ENCODE data around the gene LONP1.

The LONP1 gene

DNA sequence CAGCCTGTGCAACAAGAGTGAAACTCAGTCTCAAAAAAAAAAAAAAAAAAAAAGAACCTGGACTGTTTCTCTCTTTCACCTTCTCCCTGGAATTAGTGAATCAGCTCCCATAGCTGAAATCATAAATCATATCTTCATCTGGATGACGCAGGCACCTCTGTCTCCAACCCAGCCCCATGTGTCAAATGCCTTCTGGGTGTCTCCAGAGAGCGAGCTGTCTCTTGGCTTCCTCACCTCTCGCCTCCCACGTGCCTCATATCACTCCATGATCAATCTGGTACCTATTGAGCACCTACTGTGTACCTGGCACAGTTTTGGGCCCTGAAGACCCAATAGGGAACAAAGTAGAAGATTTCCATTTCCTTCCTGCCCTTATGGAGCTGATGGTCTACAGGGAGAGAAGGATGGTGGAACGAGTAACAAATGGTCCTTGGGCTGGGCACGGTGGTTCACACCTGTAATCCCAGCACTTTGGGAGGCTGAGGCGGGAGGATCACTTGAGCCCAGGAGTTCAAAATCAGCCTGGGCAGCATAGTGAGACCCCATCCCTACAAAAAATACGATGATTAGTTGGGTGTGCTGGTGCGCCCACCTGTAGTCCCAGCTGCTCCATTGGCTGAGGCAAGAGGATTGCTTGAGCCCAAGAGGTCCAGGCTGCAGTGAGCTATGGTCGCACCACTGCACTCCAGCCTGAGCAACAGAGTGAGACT, 36.6 kb downstream of the LONP1 start:
- intact Hi-C loops (cut with DNase I): loop anchor here (5.0 kb wide), 1 partner anchor 61 kb away; the partner anchor contains the start of genes SAFB and SAFB2
- DNase-seq: no peak

DNA sequence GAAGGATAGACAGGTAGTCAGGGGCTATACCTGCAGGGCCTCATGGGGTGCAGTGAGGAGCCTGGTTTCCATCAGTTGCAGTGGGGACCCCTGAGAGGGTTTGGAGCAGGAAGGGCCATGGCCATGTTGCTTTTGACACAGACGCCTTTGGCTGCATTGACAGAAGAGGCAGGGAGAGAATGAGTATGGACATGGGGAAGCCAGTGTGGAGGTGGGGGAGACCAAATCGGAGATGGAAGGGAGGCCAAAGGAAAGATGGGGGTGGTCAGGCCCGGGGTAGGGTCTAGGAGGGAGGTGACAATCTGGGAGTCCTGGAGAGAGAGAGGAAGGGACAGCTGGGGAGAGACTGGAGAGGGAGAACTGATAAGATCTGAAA, 37.9 kb downstream of the LONP1 start:
- intact Hi-C loops (cut with DNase I): loop anchor here (5.0 kb wide), 1 partner anchor 60 kb away; the partner anchor contains the start of genes SAFB and SAFB2
- DNase-seq: no peak

GRCh38 chr19:5681391-5682106, 38.4 kb downstream of the LONP1 start:
- DNase-seq: no peak
- intact Hi-C loops (cut with DNase I): loop anchor here (2.0 to 5.0 kb wide), 2 partner anchors 39 to 59 kb away; partner anchors contain the start of genes CATSPERD, LONP1, SAFB and SAFB2

GRCh38 chr19:5680437-5681368, 39.2 kb downstream of the LONP1 start, which contains the start of the genes HSD11B1L and MICOS13:
HSD11B1L (plus strand) TSS chr19:5681027; CDS start chr19:5684833, 3,806 bp downstream.
MICOS13 (minus strand) TSS chr19:5680516; CDS start chr19:5680486, 30 bp downstream.
- peak; percentile 98 to 100 (median 99) for DNase-seq
- intact Hi-C loops (cut with DNase I): loop anchor here (2.0 to 5.0 kb wide), 2 partner anchors 40 to 58 kb away; partner anchors contain the start of genes CATSPERD, LONP1, SAFB and SAFB2

- peak in 19 of 42 donors; percentile 34 to 80 (median 63) for DNase-seq
- intact Hi-C loops (cut with DNase I): loop anchor here (2.0 to 5.0 kb wide), 2 partner anchors 41 to 58 kb away; partner anchors contain the start of genes CATSPERD, LONP1, SAFB and SAFB2
These were observed 39.9 kb downstream of the LONP1 start for GRCh38 chr19:5680084-5680436.

DNA sequence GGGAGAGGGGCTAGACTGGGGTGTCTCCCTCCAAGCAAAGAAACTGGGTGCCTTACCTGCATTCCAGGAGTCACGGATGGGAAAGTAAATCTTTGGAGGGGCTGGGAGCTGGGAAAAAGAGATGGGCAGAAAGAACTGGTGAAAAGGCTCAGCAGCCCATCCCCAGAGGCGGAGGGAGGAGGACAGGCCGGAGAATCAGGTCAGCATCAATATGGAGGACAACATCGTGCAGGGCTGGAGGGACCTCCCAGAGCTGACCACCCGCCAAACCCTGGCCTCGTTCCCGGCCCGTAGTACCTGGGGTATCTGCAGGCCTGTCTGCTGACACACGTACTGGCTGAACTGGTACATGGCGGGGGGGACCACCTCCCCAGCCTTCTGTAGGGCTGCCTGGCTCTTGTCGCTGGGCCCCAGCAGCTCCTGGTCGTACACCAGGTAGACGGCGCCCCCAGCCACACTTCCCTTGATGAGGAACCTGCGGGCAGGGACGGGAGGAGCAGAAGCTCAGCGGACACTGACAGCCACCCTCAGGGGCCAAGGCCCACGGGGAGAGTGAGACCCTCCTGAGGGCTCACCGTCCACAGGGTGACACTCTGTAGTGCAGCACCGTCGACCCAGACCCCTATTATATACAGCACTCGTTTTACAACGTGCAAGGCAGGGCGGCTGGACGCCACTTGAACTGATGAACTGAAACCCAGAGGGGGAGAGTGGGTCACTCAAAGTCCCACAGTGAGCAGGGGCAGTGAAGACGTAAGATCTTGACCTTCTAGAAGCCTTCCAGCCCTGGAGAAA, 40.5 kb downstream of the LONP1 start:
- no peak for DNase-seq
- intact Hi-C loops (cut with DNase I): loop anchor here (2.0 to 5.0 kb wide), 2 partner anchors 41 to 57 kb away; partner anchors contain the start of genes CATSPERD, LONP1, SAFB and SAFB2

- intact Hi-C loops (cut with DNase I): no loop called here
- no peak for DNase-seq
These were observed 41.8 kb downstream of the LONP1 start for GRCh38 chr19:5678071-5678718.

- DNase-seq: no peak
- intact Hi-C loops (cut with DNase I): no loop called here
These were observed 42.4 kb downstream of the LONP1 start for GRCh38 chr19:5677580-5677979.

GRCh38 chr19:5677136-5677535, 42.8 kb downstream of the LONP1 start:
- DNase-seq: no peak
- intact Hi-C loops (cut with DNase I): no loop called here

DNA sequence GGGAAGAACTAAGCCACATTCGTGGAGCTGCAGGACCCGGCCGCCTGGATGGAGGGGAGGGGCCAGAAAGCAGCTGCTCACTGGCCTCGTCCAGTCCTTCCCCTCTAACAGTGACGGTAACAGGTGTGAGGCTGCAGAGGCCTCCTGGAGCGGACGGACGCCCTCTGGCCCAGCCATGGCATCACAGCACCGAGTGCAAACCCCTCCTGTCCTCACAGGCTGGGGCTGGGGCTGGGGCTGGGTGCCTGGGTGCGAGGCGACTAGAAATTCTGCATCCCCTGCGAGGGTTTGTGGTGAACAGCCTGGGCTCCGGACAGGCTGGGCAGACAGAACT, 43.2 kb downstream of the LONP1 start:
- intact Hi-C loops (cut with DNase I): no loop called here
- no peak for DNase-seq

GRCh38 chr19:5676105-5676771, 43.7 kb downstream of the LONP1 start:
- no peak for DNase-seq

GRCh38 chr19:5674714-5675113, 45.2 kb downstream of the LONP1 start:
- intact Hi-C loops (cut with DNase I): no loop called here
- DNase-seq: no peak

More at GRCh38 chr19:5676105-5676771, 43.7 kb downstream of the LONP1 start:
- intact Hi-C loops (cut with DNase I): no loop called here

DNA sequence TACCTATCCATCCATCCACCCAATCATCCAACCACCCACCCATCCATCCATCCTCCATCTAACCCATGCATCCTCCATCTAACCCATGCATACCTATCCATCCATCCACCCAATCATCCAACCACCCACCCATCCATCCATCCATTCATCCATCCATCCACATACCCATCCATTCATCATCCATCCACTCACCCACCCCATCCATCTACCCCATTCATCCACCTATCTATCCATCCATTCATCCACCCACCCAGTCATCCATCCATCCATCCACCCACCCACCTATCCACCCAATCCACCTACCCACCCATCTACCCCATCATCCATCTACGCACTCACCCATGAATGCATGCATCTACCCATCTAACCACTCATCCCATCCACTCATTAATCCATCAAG, 46.2 kb downstream of the LONP1 start:
- intact Hi-C loops (cut with DNase I): no loop called here
- DNase-seq: no peak

DNA sequence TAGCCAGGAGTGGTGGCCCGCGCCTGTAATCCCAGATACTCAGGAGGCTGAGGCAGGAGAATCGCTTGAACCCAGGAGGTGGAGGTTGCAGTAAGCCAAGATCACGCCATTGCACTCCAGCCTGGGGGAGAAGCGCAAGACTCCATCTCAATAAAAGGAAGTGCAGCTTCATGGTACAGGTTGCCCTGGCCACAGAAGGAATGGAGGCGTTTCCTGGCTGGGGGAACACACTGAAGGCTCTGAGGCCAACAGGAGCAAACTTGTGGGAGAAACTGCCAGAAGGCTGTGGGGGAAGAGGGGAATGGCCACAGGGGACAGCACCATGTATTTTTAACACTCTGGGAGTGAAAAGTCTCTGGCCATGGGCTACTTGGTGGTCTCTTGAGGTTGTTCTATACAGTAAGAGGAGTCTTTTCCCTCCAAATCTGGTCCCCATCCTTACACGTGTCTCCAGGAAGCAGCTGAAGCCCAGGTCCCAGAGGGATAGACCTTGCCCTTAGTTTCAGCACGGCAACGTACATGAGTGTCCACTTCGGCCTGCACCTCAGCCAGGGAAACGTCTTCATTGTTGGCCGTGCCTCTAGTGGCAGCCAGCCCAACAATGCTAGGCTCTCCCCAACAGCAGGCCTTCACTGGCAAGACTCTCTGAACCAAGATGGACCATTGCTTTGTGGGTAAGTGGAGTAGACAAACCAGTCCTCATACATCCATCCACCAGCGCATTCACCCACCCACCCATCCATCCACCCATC, 47.1 kb downstream of the LONP1 start:
- intact Hi-C loops (cut with DNase I): no loop called here
- no peak for DNase-seq

DNA sequence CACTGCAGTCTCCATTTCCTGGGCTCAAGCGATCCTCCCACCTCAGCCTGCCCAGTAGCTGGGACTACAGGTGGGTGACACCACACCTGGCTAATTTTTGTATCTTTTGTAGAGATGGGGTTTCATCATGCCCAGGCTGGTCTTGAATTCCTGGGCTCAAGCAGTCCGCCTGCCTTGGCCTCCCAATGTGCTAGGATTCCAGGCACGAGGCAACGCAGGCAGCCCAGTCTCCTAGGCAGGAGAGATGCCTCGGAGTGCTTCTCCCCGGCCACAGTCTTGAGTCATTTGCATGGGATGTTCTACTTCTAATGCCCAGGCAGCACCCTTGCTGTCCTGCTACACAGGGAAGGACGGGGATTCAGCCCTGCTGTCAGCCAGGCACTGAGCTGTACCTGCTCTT, 48.3 kb downstream of the LONP1 start:
- no peak for DNase-seq
- intact Hi-C loops (cut with DNase I): no loop called here

- no peak for DNase-seq
- intact Hi-C loops (cut with DNase I): no loop called here
These were observed 50.7 kb downstream of the LONP1 start for GRCh38 chr19:5669212-5669611.
